Activated T-cell treated with anti-CD3 and anti-CD28 coated beads, Interleukin-2, amount 50 U/mL, for 4 hours (primary cell): Measurements from ENCODE around the gene RSBN1. TPM values are rescaled to one million over a fixed set of nuclear protein-coding genes. Genes with fewer than 3 reads are reported as not detected.

Experiments
- ATAC-seq, 2 donors: fragments of 200-7000 bp; cut with Tn5 transposase; one replicate each; pipeline ENCODE4 v1.10.0; 2021
- DNase-seq: peaks from one replicate; pipeline ENCODE4 v3.0.0-alpha.2; 2020
- H3K27me3 Mint-ChIP-seq: one replicate; pipeline ENCODE4 v1.8.0; 2021; ENCODE audit warnings: low read depth, mixed read lengths
- H3K36me3 Mint-ChIP-seq: one replicate; pipeline ENCODE4 v1.8.0; 2022; ENCODE audit warnings: mixed read lengths; ENCODE audit not compliant: insufficient read depth
- H3K4me1 Mint-ChIP-seq: one replicate; pipeline ENCODE4 v1.8.0; 2021; ENCODE audit warnings: low read depth, mixed read lengths
- H3K4me3 Mint-ChIP-seq: one replicate; pipeline ENCODE4 v1.8.0; 2021; ENCODE audit warnings: mild to moderate bottlenecking, moderate library complexity, mixed read lengths
- H3K9me3 Mint-ChIP-seq: one replicate; pipeline ENCODE4 v1.8.0; 2021; ENCODE audit warnings: mixed read lengths
- total RNA-seq, 3 donors: library from RNA; stranded (reverse); gene quantifications; one replicate each; pipeline ENCODE4 v1.2.1, GENCODE V29; 2021

The RSBN1 gene
- total RNA-seq, 3 donors from 2014 or later, result 15.4 to 20.2 (median 17.2) TPM

- Mint-ChIP-seq H3K27me3 (no peaks in the 10 kb centered on the region), H3K4me3 (no peak overlapping the region), H3K36me3 (peaks cover 16% of the 10 kb centered on the region), H3K4me1 (peaks cover 83% of the 10 kb centered on the region), H3K9me3 (no peaks in the 10 kb centered on the region)
- ATAC-seq (no peak), DNase-seq (no peak)
Measured at GRCh38 chr1:113805256-113805531, 7.1 kb downstream of the RSBN1 start.

- Mint-ChIP-seq H3K9me3 (no peaks in the 10 kb centered on the region), H3K4me1 (peaks cover 82% of the 10 kb centered on the region), H3K27me3 (no peaks in the 10 kb centered on the region), H3K4me3 (no peak overlapping the region), H3K36me3 (peaks cover 15% of the 10 kb centered on the region)
- ATAC-seq (peak; percentile 37 to 55), DNase-seq (no peak)
Measured at GRCh38 chr1:113804421-113805255, 7.6 kb downstream of the RSBN1 start.

- DNase-seq (no peak), ATAC-seq (peak; percentile 70 to 73)
Measured at GRCh38 chr1:113802367-113803007, 9.8 kb downstream of the RSBN1 start.

GRCh38 chr1:113800487-113800886 is 11.8 kb downstream of the RSBN1 start:
- Mint-ChIP-seq H3K4me3 (no peak overlapping the region), H3K4me1 (peaks cover 72% of the 10 kb centered on the region), H3K9me3 (no peaks in the 10 kb centered on the region), H3K36me3 (peaks cover 27% of the 10 kb centered on the region), H3K27me3 (no peaks in the 10 kb centered on the region)
- DNase-seq, result no peak
- no peak for ATAC-seq

More at GRCh38 chr1:113802367-113803007, 9.8 kb downstream of the RSBN1 start:
- Mint-ChIP-seq H3K4me3 (no peak overlapping the region), H3K27me3 (no peaks in the 10 kb centered on the region), H3K36me3 (peaks cover 15% of the 10 kb centered on the region), H3K4me1 (peaks cover 81% of the 10 kb centered on the region), H3K9me3 (no peaks in the 10 kb centered on the region)

GRCh38 chr1:113797472-113797871 is 14.8 kb downstream of the RSBN1 start:
- H3K4me3 Mint-ChIP-seq, result no peak overlapping the region
- peaks cover 68% of the 10 kb centered on the region for H3K4me1 Mint-ChIP-seq

GRCh38 chr1:113793878-113794834 is 18.1 kb downstream of the RSBN1 start:
- H3K36me3 Mint-ChIP-seq, result peaks cover 49% of the 10 kb centered on the region
- no peak for ATAC-seq
- no peak overlapping the region for H3K4me3 Mint-ChIP-seq

More at GRCh38 chr1:113797472-113797871, 14.8 kb downstream of the RSBN1 start:
- Mint-ChIP-seq H3K36me3 (peaks cover 40% of the 10 kb centered on the region), H3K9me3 (no peaks in the 10 kb centered on the region), H3K27me3 (no peaks in the 10 kb centered on the region)
- no peak for ATAC-seq
- no peak for DNase-seq

GRCh38 chr1:113792986-113793385 is 19.3 kb downstream of the RSBN1 start:
- Mint-ChIP-seq H3K27me3 (no peaks in the 10 kb centered on the region), H3K36me3 (peaks cover 51% of the 10 kb centered on the region), H3K4me3 (no peak overlapping the region), H3K4me1 (peaks cover 68% of the 10 kb centered on the region), H3K9me3 (no peaks in the 10 kb centered on the region)
- DNase-seq (no peak), ATAC-seq (peak in 1 of 2 donors; percentile 37)

More at GRCh38 chr1:113793878-113794834, 18.1 kb downstream of the RSBN1 start:
- H3K4me1 Mint-ChIP-seq, result peaks cover 67% of the 10 kb centered on the region
- no peak for DNase-seq
- no peaks in the 10 kb centered on the region for H3K9me3 Mint-ChIP-seq
- no peaks in the 10 kb centered on the region for H3K27me3 Mint-ChIP-seq

- no peak overlapping the region for H3K4me3 Mint-ChIP-seq
- H3K4me1 Mint-ChIP-seq, result peaks cover 68% of the 10 kb centered on the region
- H3K36me3 Mint-ChIP-seq, result peaks cover 48% of the 10 kb centered on the region
- H3K9me3 Mint-ChIP-seq, result no peaks in the 10 kb centered on the region
- no peaks in the 10 kb centered on the region for H3K27me3 Mint-ChIP-seq
- peak; percentile 47 to 70 for ATAC-seq
- no peak for DNase-seq
Measured at GRCh38 chr1:113792471-113792870, 19.8 kb downstream of the RSBN1 start.

- Mint-ChIP-seq H3K36me3 (peaks cover 29% of the 10 kb centered on the region), H3K27me3 (no peaks in the 10 kb centered on the region), H3K9me3 (no peaks in the 10 kb centered on the region), H3K4me1 (peaks cover 71% of the 10 kb centered on the region), H3K4me3 (no peak overlapping the region)
- DNase-seq (no peak), ATAC-seq (no peak)
Measured at GRCh38 chr1:113788802-113789201, 23.5 kb downstream of the RSBN1 start.

- Mint-ChIP-seq H3K9me3 (no peaks in the 10 kb centered on the region), H3K4me3 (no peak overlapping the region), H3K36me3 (peaks cover 29% of the 10 kb centered on the region), H3K27me3 (no peaks in the 10 kb centered on the region), H3K4me1 (peaks cover 65% of the 10 kb centered on the region)
- ATAC-seq (peak; percentile 11 to 25), DNase-seq (no peak)
Measured at GRCh38 chr1:113787663-113788062, 24.6 kb downstream of the RSBN1 start.

- Mint-ChIP-seq H3K27me3 (no peaks in the 10 kb centered on the region), H3K36me3 (peaks cover 27% of the 10 kb centered on the region), H3K4me3 (no peak overlapping the region), H3K9me3 (no peaks in the 10 kb centered on the region), H3K4me1 (peaks cover 54% of the 10 kb centered on the region)
- DNase-seq (no peak), ATAC-seq (no peak)
Measured at GRCh38 chr1:113786069-113786468, 26.2 kb downstream of the RSBN1 start.

GRCh38 chr1:113784104-113784779 is 28.0 kb downstream of the RSBN1 start:
- ATAC-seq, result peak; percentile 67 to 74
- Mint-ChIP-seq H3K27me3 (no peaks in the 10 kb centered on the region), H3K36me3 (peaks cover 16% of the 10 kb centered on the region), H3K4me3 (peak overlapping the region; percentile 69), H3K4me1 (peaks cover 37% of the 10 kb centered on the region), H3K9me3 (no peaks in the 10 kb centered on the region)
- DNase-seq, result no peak

- Mint-ChIP-seq H3K9me3 (no peaks in the 10 kb centered on the region), H3K4me1 (peaks cover 38% of the 10 kb centered on the region), H3K36me3 (peaks cover 18% of the 10 kb centered on the region), H3K4me3 (peak overlapping the region; percentile 69), H3K27me3 (no peaks in the 10 kb centered on the region)
- peak; percentile 65 to 69 for ATAC-seq
- peak; percentile 11 for DNase-seq
Measured at GRCh38 chr1:113783254-113784103, 28.8 kb downstream of the RSBN1 start.
